ENCODE results near the gene ZMYM5. TPM values are rescaled to one million over a fixed set of nuclear protein-coding genes. Genes with fewer than 3 reads are reported as not detected.
A peak's percentile ranks its signal among the peaks of the same experiment; 100 is the strongest.
"Not testable (repeated sequence)": the region's sequence is repeated elsewhere in the genome, so short reads cannot be mapped to it uniquely, and the experiment has no call there.

Gene ZMYM5
- total and polyA plus RNA-seq, 2 of the 13 experiments (the other 11 are each of a cell fraction or from before 2014, with no cell fraction given): 7.8 to 9.4 TPM

DNA sequence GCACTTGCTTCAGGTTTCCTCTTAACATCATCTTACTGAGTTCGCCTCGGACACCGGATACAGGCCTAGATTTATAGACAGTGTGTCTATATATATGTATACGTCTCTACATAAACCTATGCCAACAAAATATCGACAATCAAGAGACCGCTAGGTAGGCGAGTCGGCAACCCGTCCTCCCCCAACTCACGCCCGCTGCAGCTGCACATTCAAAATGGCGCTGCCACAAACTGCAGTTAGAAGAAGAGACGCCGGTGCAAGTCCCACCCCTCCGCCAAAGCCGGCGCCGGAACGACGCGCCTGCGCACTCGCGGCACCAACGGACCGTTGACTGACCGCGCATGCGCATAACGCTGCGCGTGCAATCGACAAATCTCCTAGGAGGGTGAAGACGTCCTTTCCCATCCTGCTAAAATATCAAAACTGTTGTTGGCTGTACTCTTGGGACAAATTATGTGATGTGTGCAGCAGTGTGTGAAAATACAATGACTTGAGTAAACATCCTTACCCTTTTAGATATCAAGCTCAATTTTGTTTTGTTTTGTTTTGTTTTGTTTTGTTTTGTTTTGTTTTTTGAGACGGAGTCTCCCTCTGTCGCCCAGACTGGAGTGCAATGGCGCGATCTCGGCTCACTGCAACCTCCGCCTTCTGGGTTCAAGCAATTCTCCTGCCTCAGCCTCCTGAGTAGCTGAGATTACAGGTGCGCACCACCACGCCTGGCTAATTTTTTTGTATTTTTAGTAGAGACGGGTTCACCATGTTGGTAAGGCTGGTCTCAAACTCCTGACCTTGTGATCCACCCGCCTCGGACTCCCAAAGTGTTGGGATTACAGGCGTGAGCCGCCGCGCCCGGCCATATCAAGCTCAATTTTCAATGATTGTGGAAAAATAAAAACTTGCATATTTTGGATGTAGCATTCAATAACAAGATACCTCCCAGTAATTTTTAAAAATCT lies 80.4 kb downstream of the ZMYM5 start, which contains the start of gene PSPC1:
TSS of gene PSPC1 (minus strand) at position 219 of the 956 bp plus-strand sequence. CDS start at position 31, 188 bp downstream.
- H3K4me1 ChIP-seq (ENCODE audit: insufficient read depth, low read length); CTCF ChIA-PET (ENCODE audit: low intra/inter-chr PET ratio, low total read pairs); H3K27me3 ChIP-seq (ENCODE audit: control insufficient read depth in 1 of 2, insufficient read depth in 2 of 2, low read length in 2 of 2); in situ Hi-C loops (cut with HindIII; ENCODE audit: extremely low pct_ligation_motif_present, low pct_unique_long_range_greater_than_20kb); H4K20me1 ChIP-seq (ENCODE audit: insufficient read depth, low read length); H3K36me3 ChIP-seq (replicated peaks in 1 of 2; ENCODE audit: control insufficient read depth in 1 of 2, insufficient read depth in 2 of 2, low read length in 2 of 2); H3K9me3 ChIP-seq (ENCODE audit: low read length); H2AFZ ChIP-seq (ENCODE audit: low read length): not testable (repeated sequence)
- peak; percentile 86 for DNase-seq (ENCODE audit: low spot score)
- intact Hi-C loops (cut with micrococcal nuclease; ENCODE audit: unreplicated experiment): loop anchor here (2.0 to 5.0 kb wide), 2 partner anchors 80 to 174 kb away; partner anchors contain the start of genes ZMYM2 and ZMYM5
- peak within 1 kb of the TSS; percentile 99 for H3K9ac ChIP-seq (ENCODE audit: insufficient read depth, low read depth, low read length)
- 59% methylated on average over 19 of the region's 50 CpGs for WGBS (ENCODE audit: low lambda C conversion rate)
- peak within 1 kb of the TSS; percentile 93 to 99 (median 94) for H3K4me3 ChIP-seq (replicated peaks in 1 of 3; ENCODE audit: insufficient read depth in 1 of 3, low read depth in 2 of 3, low read length in 3 of 3)
- TSS peak; percentile 94 for BruUV-seq (replicated peaks)
- H3K27ac ChIP-seq (ENCODE audit: extremely low read length, insufficient read depth, low read length): peak within 1 kb of the TSS; percentile 87
- peaks cover 22% of the 10 kb centered on the region for H3K79me2 ChIP-seq (ENCODE audit: insufficient read depth, low read length)
- ATAC-seq: peak; percentile 89
- peak within 1 kb of the TSS; percentile 85 for H3K4me2 ChIP-seq (ENCODE audit: low read depth, low read length)
- FAIRE-seq: peak; percentile 89
- POLR2A ChIA-PET: interaction anchor here (0.7 to 1.3 kb wide), 3 partner anchors 63 to 81 kb away, joined by 3 to 5 read pairs (median 3); no protein-coding TSS in a partner anchor
- TF ChIP-seq GATAD2A (CRISPR knock-in tag; IDR thresholded peaks at IDR 0.05) (peak; percentile 22; the same call in 1 of the 2 replicates), MEIS2 (CRISPR knock-in tag; IDR thresholded peaks at IDR 0.05) (peak; percentile 67; the same call in 1 of the 2 replicates), SAP130 (CRISPR knock-in tag; IDR thresholded peaks at IDR 0.05; ENCODE audit: low read depth) (peak; percentile 83), SIN3A (IDR thresholded peaks at IDR 0.05; ENCODE audit: borderline replicate concordance, low read depth, low read length) (peak; percentile 68; the same call in 1 of the 2 replicates), ZNF563 (CRISPR knock-in tag; IDR thresholded peaks at IDR 0.05) (0 out of 2 replicates have a peak, but pooled peaks have one; percentile 21), HINFP (CRISPR knock-in tag; IDR thresholded peaks at IDR 0.05; ENCODE audit: low read depth) (peak; percentile 47; the same call in 1 of the 2 replicates), NFRKB (IDR thresholded peaks at IDR 0.05) (peak; percentile 79), ZNF709 (CRISPR knock-in tag; IDR thresholded peaks at IDR 0.05) (0 out of 2 replicates have a peak, but pooled peaks have one; percentile 28), HOXA3 (CRISPR knock-in tag; IDR thresholded peaks at IDR 0.05) (peak; percentile 77), ZNF589 (CRISPR knock-in tag; conservative IDR thresholded peaks at IDR 0.05) (0 out of 2 replicates have a peak, but pooled peaks have one; percentile 48), THAP11 (CRISPR knock-in tag; IDR thresholded peaks at IDR 0.05) (peak; percentile 57), ATF7-NPFF (CRISPR knock-in tag; IDR thresholded peaks at IDR 0.05; ENCODE audit: low read depth) (peak; percentile 33; the same call in 1 of the 2 replicates)
- TF ChIP-seq, protein P1, sequence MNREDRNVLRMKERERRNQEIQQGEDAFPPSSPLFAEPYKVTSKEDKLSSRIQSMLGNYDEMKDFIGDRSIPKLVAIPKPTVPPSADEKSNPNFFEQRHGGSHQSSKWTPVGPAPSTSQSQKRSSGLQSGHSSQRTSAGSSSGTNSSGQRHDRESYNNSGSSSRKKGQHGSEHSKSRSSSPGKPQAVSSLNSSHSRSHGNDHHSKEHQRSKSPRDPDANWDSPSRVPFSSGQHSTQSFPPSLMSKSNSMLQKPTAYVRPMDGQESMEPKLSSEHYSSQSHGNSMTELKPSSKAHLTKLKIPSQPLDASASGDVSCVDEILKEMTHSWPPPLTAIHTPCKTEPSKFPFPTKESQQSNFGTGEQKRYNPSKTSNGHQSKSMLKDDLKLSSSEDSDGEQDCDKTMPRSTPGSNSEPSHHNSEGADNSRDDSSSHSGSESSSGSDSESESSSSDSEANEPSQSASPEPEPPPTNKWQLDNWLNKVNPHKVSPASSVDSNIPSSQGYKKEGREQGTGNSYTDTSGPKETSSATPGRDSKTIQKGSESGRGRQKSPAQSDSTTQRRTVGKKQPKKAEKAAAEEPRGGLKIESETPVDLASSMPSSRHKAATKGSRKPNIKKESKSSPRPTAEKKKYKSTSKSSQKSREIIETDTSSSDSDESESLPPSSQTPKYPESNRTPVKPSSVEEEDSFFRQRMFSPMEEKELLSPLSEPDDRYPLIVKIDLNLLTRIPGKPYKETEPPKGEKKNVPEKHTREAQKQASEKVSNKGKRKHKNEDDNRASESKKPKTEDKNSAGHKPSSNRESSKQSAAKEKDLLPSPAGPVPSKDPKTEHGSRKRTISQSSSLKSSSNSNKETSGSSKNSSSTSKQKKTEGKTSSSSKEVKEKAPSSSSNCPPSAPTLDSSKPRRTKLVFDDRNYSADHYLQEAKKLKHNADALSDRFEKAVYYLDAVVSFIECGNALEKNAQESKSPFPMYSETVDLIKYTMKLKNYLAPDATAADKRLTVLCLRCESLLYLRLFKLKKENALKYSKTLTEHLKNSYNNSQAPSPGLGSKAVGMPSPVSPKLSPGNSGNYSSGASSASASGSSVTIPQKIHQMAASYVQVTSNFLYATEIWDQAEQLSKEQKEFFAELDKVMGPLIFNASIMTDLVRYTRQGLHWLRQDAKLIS (CRISPR knock-in tag; IDR thresholded peaks at IDR 0.05): 0 out of 2 replicates have a peak, but pooled peaks have one; percentile 35
- TF ChIP-seq, protein P2, sequence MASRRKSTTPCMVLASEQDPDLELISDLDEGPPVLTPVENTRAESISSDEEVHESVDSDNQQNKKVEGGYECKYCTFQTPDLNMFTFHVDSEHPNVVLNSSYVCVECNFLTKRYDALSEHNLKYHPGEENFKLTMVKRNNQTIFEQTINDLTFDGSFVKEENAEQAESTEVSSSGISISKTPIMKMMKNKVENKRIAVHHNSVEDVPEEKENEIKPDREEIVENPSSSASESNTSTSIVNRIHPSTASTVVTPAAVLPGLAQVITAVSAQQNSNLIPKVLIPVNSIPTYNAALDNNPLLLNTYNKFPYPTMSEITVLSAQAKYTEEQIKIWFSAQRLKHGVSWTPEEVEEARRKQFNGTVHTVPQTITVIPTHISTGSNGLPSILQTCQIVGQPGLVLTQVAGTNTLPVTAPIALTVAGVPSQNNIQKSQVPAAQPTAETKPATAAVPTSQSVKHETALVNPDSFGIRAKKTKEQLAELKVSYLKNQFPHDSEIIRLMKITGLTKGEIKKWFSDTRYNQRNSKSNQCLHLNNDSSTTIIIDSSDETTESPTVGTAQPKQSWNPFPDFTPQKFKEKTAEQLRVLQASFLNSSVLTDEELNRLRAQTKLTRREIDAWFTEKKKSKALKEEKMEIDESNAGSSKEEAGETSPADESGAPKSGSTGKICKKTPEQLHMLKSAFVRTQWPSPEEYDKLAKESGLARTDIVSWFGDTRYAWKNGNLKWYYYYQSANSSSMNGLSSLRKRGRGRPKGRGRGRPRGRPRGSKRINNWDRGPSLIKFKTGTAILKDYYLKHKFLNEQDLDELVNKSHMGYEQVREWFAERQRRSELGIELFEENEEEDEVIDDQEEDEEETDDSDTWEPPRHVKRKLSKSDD (CRISPR knock-in tag; IDR thresholded peaks at IDR 0.05; ENCODE audit: low read depth): peak; percentile 22; the same call in 1 of the 2 replicates

Measured in HepG2 (cell line).